PFSK-1 (cell line): ENCODE measurements around the gene TMEM272.

ENCODE experiments used
- FOXP2 ChIP-seq: optimal IDR thresholded peaks from 2 replicates; pipeline ENCODE3; 2011; ENCODE audit warnings: borderline replicate concordance, control low read depth, inconsistent platforms; ENCODE audit not compliant: insufficient read depth; ENCODE audit errors: extremely low read length, extremely low read depth
- POLR2AphosphoS5 ChIP-seq: IDR thresholded peaks from 2 replicates; pipeline ENCODE4 v1.6.1; 2012; ENCODE audit warnings: low read depth, mild to moderate bottlenecking, control low read depth, low read length, moderate library complexity
- SIN3A ChIP-seq: IDR thresholded peaks from 2 replicates; pipeline ENCODE4 v1.6.1; 2012; ENCODE audit warnings: mild to moderate bottlenecking, low read length, moderate library complexity, borderline replicate concordance; ENCODE audit not compliant: insufficient read depth
- TAF1 ChIP-seq: IDR thresholded peaks from 2 replicates; pipeline ENCODE4 v1.6.1; 2012; ENCODE audit warnings: low read length, control low read depth, borderline replicate concordance; ENCODE audit not compliant: insufficient read depth
- TF ChIP-seq, protein P1 (sequence below), 2 experiments: IDR thresholded peaks; 2 replicates each; pipeline versions ENCODE4 v1.6.1 to v1.8.0; 2011 to 2012; ENCODE audit warnings: low read depth in 2 of 2, low read length in 2 of 2, control low read depth in 1 of 2, inconsistent platforms in 1 of 2, mild to moderate bottlenecking in 1 of 2, moderate library complexity in 1 of 2; ENCODE audit not compliant: insufficient read depth in 1 of 2

Gene TMEM272

GRCh38 chr13:51828730-51829567 lies 16.0 kb downstream of the TMEM272 start:
- TF ChIP-seq FOXP2 = no peak
- TF ChIP-seq TAF1 = no peak
- TF ChIP-seq POLR2AphosphoS5 = no peak
- TF ChIP-seq, protein P1, sequence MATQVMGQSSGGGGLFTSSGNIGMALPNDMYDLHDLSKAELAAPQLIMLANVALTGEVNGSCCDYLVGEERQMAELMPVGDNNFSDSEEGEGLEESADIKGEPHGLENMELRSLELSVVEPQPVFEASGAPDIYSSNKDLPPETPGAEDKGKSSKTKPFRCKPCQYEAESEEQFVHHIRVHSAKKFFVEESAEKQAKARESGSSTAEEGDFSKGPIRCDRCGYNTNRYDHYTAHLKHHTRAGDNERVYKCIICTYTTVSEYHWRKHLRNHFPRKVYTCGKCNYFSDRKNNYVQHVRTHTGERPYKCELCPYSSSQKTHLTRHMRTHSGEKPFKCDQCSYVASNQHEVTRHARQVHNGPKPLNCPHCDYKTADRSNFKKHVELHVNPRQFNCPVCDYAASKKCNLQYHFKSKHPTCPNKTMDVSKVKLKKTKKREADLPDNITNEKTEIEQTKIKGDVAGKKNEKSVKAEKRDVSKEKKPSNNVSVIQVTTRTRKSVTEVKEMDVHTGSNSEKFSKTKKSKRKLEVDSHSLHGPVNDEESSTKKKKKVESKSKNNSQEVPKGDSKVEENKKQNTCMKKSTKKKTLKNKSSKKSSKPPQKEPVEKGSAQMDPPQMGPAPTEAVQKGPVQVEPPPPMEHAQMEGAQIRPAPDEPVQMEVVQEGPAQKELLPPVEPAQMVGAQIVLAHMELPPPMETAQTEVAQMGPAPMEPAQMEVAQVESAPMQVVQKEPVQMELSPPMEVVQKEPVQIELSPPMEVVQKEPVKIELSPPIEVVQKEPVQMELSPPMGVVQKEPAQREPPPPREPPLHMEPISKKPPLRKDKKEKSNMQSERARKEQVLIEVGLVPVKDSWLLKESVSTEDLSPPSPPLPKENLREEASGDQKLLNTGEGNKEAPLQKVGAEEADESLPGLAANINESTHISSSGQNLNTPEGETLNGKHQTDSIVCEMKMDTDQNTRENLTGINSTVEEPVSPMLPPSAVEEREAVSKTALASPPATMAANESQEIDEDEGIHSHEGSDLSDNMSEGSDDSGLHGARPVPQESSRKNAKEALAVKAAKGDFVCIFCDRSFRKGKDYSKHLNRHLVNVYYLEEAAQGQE (IDR thresholded peaks at IDR 0.05; ENCODE audit: insufficient read depth in 1 of 2, low read depth in 2 of 2, low read length in 2 of 2) = no peak
- no peak for TF ChIP-seq SIN3A

DNA sequence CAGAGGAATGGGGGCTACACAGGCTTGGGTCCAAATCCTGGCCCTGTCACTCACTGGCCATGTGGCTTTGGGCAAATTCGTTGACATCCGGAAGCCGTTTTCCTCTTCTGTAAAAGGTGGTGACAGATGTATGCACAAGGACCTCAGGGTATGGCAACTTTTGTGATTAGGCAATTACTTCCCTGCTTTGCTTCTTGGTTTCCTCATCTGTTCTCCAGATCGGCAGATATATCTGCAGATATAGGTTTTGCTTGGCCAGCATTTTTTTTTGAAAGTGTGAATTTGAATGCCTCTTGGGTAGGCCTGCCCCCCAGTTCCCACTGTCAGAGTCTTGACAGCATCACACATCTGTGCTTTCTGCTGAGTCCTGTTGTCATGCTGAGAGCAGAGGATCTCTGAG lies 17.7 kb downstream of the TMEM272 start:
- TF ChIP-seq SIN3A = no peak
- TF ChIP-seq TAF1 = no peak
- no peak for TF ChIP-seq FOXP2
- TF ChIP-seq POLR2AphosphoS5 = no peak
- TF ChIP-seq, protein P1 (IDR thresholded peaks at IDR 0.05; ENCODE audit: insufficient read depth in 1 of 2, low read depth in 2 of 2, low read length in 2 of 2) = no peak

GRCh38 chr13:51826606-51827005 lies 18.4 kb downstream of the TMEM272 start:
- TF ChIP-seq SIN3A (no peak), POLR2AphosphoS5 (no peak), TAF1 (no peak), FOXP2 (no peak)
- TF ChIP-seq, protein P1 (IDR thresholded peaks at IDR 0.05; ENCODE audit: insufficient read depth in 1 of 2, low read depth in 2 of 2, low read length in 2 of 2) = no peak

DNA sequence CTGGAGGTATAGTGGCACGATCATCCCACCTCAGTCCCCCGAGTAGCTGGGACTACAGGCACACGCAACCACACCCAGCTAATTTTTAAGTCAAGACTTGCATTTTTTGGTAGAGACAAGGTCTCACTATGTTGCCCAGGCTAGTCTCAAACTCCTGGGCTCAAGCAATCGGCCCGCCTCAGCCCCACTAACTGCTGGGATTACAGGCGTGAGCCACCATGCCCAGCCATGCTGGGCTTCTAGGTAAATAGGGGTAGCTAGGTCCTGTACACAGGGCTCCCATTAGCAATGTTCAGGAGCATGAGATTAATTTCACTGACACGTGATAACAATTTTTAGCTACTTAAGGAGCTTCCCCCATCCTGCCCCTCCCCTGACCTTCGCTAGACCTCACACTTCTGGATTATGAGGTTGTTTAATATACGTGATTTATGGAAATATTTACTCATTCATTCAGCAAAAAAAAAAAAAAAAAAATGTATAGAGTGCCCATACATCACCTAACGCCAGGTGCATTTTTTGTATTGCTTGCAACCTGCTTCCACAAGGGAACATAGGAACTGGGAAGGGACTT lies 19.2 kb downstream of the TMEM272 start:
- no peak for TF ChIP-seq SIN3A
- no peak for TF ChIP-seq POLR2AphosphoS5
- TF ChIP-seq TAF1 = no peak
- TF ChIP-seq, protein P1 (IDR thresholded peaks at IDR 0.05; ENCODE audit: insufficient read depth in 1 of 2, low read depth in 2 of 2, low read length in 2 of 2) = no peak
- TF ChIP-seq FOXP2 = no peak
